Measurements from ENCODE around the gene MMP27. TPM values are rescaled to one million over a fixed set of nuclear protein-coding genes. Genes with fewer than 3 reads are reported as not detected.

MMP27 gene
- total and polyA plus RNA-seq, 5 donors from 2014 or later = not detected

GRCh38 chr11:102685338-102685737, 20.2 kb downstream of the MMP27 start:
- ATAC-seq (ENCODE audit: low read depth in 2 of 2) (no peak), DNase-seq (no peak)
- Mint-ChIP-seq H3K27me3 (peaks cover 10% of the 10 kb centered on the region), H3K4me3 (no peak overlapping the region), H3K9me3 (no peaks in the 10 kb centered on the region), H3K27ac (no peak overlapping the region), H3K4me1 (no peaks in the 10 kb centered on the region), H3K36me3 (no peaks in the 10 kb centered on the region)
- Histone ChIP-seq H3K36me3 (ENCODE audit: control insufficient read depth, insufficient read depth, low read length) (no peaks in the 10 kb centered on the region), H3K27me3 (ENCODE audit: control insufficient read depth, insufficient read depth, low read length) (peaks cover 3% of the 10 kb centered on the region), H3K27ac (ENCODE audit: insufficient read depth, low read length, poor library complexity, severe bottlenecking) (no peak overlapping the region), H3K9me3 (ENCODE audit: control insufficient read depth in 2 of 2, low read length in 2 of 2) (no peaks in the 10 kb centered on the region), H3K4me1 (ENCODE audit: control insufficient read depth, insufficient read depth, low read length, poor library complexity, severe bottlenecking) (no peaks in the 10 kb centered on the region), H3K4me3 (ENCODE audit: low read depth, low read length) (no peak overlapping the region)

GRCh38 chr11:102683277-102683676, 22.3 kb downstream of the MMP27 start:
- Mint-ChIP-seq H3K27ac (no peak overlapping the region), H3K27me3 (peaks cover 23% of the 10 kb centered on the region), H3K4me3 (no peak overlapping the region), H3K9me3 (no peaks in the 10 kb centered on the region), H3K36me3 (no peaks in the 10 kb centered on the region), H3K4me1 (no peaks in the 10 kb centered on the region)
- H3K9me3 ChIP-seq (ENCODE audit: control insufficient read depth in 2 of 2, low read length in 2 of 2) = no peaks in the 10 kb centered on the region
- H3K36me3 ChIP-seq (ENCODE audit: control insufficient read depth, insufficient read depth, low read length) = no peaks in the 10 kb centered on the region
- H3K27me3 ChIP-seq (ENCODE audit: control insufficient read depth, insufficient read depth, low read length) = peaks cover 3% of the 10 kb centered on the region
- no peak overlapping the region for H3K27ac ChIP-seq (ENCODE audit: insufficient read depth, low read length, poor library complexity, severe bottlenecking)
- no peak overlapping the region for H3K4me3 ChIP-seq (ENCODE audit: low read depth, low read length)
- no peaks in the 10 kb centered on the region for H3K4me1 ChIP-seq (ENCODE audit: control insufficient read depth, insufficient read depth, low read length, poor library complexity, severe bottlenecking)
- DNase-seq (no peak), ATAC-seq (ENCODE audit: low read depth in 2 of 2) (no peak)

GRCh38 chr11:102680945-102681344, 24.6 kb downstream of the MMP27 start:
- DNase-seq (no peak), ATAC-seq (ENCODE audit: low read depth in 2 of 2) (no peak)
- Histone ChIP-seq H3K4me3 (ENCODE audit: low read depth, low read length) (no peak overlapping the region), H3K4me1 (ENCODE audit: control insufficient read depth, insufficient read depth, low read length, poor library complexity, severe bottlenecking) (no peaks in the 10 kb centered on the region), H3K9me3 (ENCODE audit: control insufficient read depth in 2 of 2, low read length in 2 of 2) (no peaks in the 10 kb centered on the region), H3K36me3 (ENCODE audit: control insufficient read depth, insufficient read depth, low read length) (no peaks in the 10 kb centered on the region), H3K27me3 (ENCODE audit: control insufficient read depth, insufficient read depth, low read length) (peaks cover 3% of the 10 kb centered on the region), H3K27ac (ENCODE audit: insufficient read depth, low read length, poor library complexity, severe bottlenecking) (no peak overlapping the region)
- Mint-ChIP-seq H3K9me3 (peaks cover 0 to 2% (median 0%) of the 10 kb centered on the region in 7 donors), H3K27me3 (peaks cover 30% of the 10 kb centered on the region), H3K4me3 (no peak overlapping the region), H3K4me1 (no peaks in the 10 kb centered on the region), H3K27ac (no peak overlapping the region), H3K36me3 (no peaks in the 10 kb centered on the region)

GRCh38 chr11:102678022-102678421, 27.5 kb downstream of the MMP27 start:
- no peaks in the 10 kb centered on the region for H3K36me3 Mint-ChIP-seq
- DNase-seq = no peak

GRCh38 chr11:102676084-102676483, 29.5 kb downstream of the MMP27 start:
- no peak overlapping the region for H3K4me3 ChIP-seq (ENCODE audit: low read depth, low read length)

More at GRCh38 chr11:102678022-102678421, 27.5 kb downstream of the MMP27 start:
- no peak overlapping the region for H3K27ac ChIP-seq (ENCODE audit: insufficient read depth, low read length, poor library complexity, severe bottlenecking)
- H3K9me3 ChIP-seq (ENCODE audit: control insufficient read depth in 2 of 2, low read length in 2 of 2) = no peaks in the 10 kb centered on the region
- no peak for ATAC-seq (ENCODE audit: low read depth in 2 of 2)
- peaks cover 3% of the 10 kb centered on the region for H3K27me3 ChIP-seq (ENCODE audit: control insufficient read depth, insufficient read depth, low read length)
- H3K36me3 ChIP-seq (ENCODE audit: control insufficient read depth, insufficient read depth, low read length) = no peaks in the 10 kb centered on the region
- no peak overlapping the region for H3K4me3 ChIP-seq (ENCODE audit: low read depth, low read length)
- no peaks in the 10 kb centered on the region for H3K4me1 Mint-ChIP-seq
- peaks cover 0 to 3% (median 0%) of the 10 kb centered on the region in 7 donors for H3K9me3 Mint-ChIP-seq
- H3K4me1 ChIP-seq (ENCODE audit: control insufficient read depth, insufficient read depth, low read length, poor library complexity, severe bottlenecking) = no peaks in the 10 kb centered on the region
- peaks cover 33% of the 10 kb centered on the region for H3K27me3 Mint-ChIP-seq
- no peak overlapping the region for H3K4me3 Mint-ChIP-seq
- no peak overlapping the region for H3K27ac Mint-ChIP-seq

GRCh38 chr11:102669664-102670063, 35.9 kb downstream of the MMP27 start:
- Histone ChIP-seq H3K27me3 (ENCODE audit: control insufficient read depth, insufficient read depth, low read length) (peaks cover 2% of the 10 kb centered on the region), H3K4me3 (ENCODE audit: low read depth, low read length) (no peak overlapping the region), H3K36me3 (ENCODE audit: control insufficient read depth, insufficient read depth, low read length) (no peaks in the 10 kb centered on the region), H3K9me3 (ENCODE audit: control insufficient read depth in 2 of 2, low read length in 2 of 2) (no peaks in the 10 kb centered on the region), H3K4me1 (ENCODE audit: control insufficient read depth, insufficient read depth, low read length, poor library complexity, severe bottlenecking) (no peaks in the 10 kb centered on the region), H3K27ac (ENCODE audit: insufficient read depth, low read length, poor library complexity, severe bottlenecking) (no peak overlapping the region)
- peaks cover 0 to 2% (median 0%) of the 10 kb centered on the region in 4 donors for H3K4me1 Mint-ChIP-seq
- peaks cover 8% of the 10 kb centered on the region for H3K27me3 Mint-ChIP-seq
- no peak for ATAC-seq (ENCODE audit: low read depth in 2 of 2)
- no peak for DNase-seq
- H3K4me3 Mint-ChIP-seq = no peak overlapping the region
- no peaks in the 10 kb centered on the region for H3K36me3 Mint-ChIP-seq
- peaks cover 0 to 3% (median 0%) of the 10 kb centered on the region in 7 donors for H3K9me3 Mint-ChIP-seq
- H3K27ac Mint-ChIP-seq = no peak overlapping the region

More at GRCh38 chr11:102676084-102676483, 29.5 kb downstream of the MMP27 start:
- no peaks in the 10 kb centered on the region for H3K36me3 Mint-ChIP-seq
- peaks cover 0 to 3% (median 0%) of the 10 kb centered on the region in 7 donors for H3K9me3 Mint-ChIP-seq
- no peak overlapping the region for H3K4me3 Mint-ChIP-seq
- DNase-seq (no peak), ATAC-seq (ENCODE audit: low read depth in 2 of 2) (no peak)
- no peaks in the 10 kb centered on the region for H3K9me3 ChIP-seq (ENCODE audit: control insufficient read depth in 2 of 2, low read length in 2 of 2)
- H3K27me3 ChIP-seq (ENCODE audit: control insufficient read depth, insufficient read depth, low read length) = peaks cover 2% of the 10 kb centered on the region
- H3K27ac ChIP-seq (ENCODE audit: insufficient read depth, low read length, poor library complexity, severe bottlenecking) = no peak overlapping the region
- H3K27ac Mint-ChIP-seq = no peak overlapping the region
- H3K4me1 Mint-ChIP-seq = no peaks in the 10 kb centered on the region
- peaks cover 28% of the 10 kb centered on the region for H3K27me3 Mint-ChIP-seq
- no peaks in the 10 kb centered on the region for H3K4me1 ChIP-seq (ENCODE audit: control insufficient read depth, insufficient read depth, low read length, poor library complexity, severe bottlenecking)
- H3K36me3 ChIP-seq (ENCODE audit: control insufficient read depth, insufficient read depth, low read length) = no peaks in the 10 kb centered on the region

- DNase-seq (peak in 2 of 3 donors; percentile 29 to 40), ATAC-seq (ENCODE audit: low read depth in 2 of 2) (no peak)
- no peak overlapping the region for H3K4me3 ChIP-seq (ENCODE audit: low read depth, low read length)
- no peak overlapping the region for H3K4me3 Mint-ChIP-seq
- no peak overlapping the region for H3K27ac ChIP-seq (ENCODE audit: insufficient read depth, low read length, poor library complexity, severe bottlenecking)
- peaks cover 8% of the 10 kb centered on the region for H3K27me3 Mint-ChIP-seq
- H3K27ac Mint-ChIP-seq = no peak overlapping the region
- H3K36me3 Mint-ChIP-seq = no peaks in the 10 kb centered on the region
- H3K36me3 ChIP-seq (ENCODE audit: control insufficient read depth, insufficient read depth, low read length) = no peaks in the 10 kb centered on the region
- peaks cover 0 to 2% (median 0%) of the 10 kb centered on the region in 4 donors for H3K4me1 Mint-ChIP-seq
- no peaks in the 10 kb centered on the region for H3K9me3 ChIP-seq (ENCODE audit: control insufficient read depth in 2 of 2, low read length in 2 of 2)
- no peaks in the 10 kb centered on the region for H3K4me1 ChIP-seq (ENCODE audit: control insufficient read depth, insufficient read depth, low read length, poor library complexity, severe bottlenecking)
- peaks cover 1% of the 10 kb centered on the region for H3K27me3 ChIP-seq (ENCODE audit: control insufficient read depth, insufficient read depth, low read length)
- no peaks in the 10 kb centered on the region for H3K9me3 Mint-ChIP-seq
Observed at GRCh38 chr11:102666331-102666957, 39.1 kb downstream of the MMP27 start.

Measured in CD4-positive, CD25-positive, alpha-beta regulatory T cell (primary cell).